ENCODE data around the gene PCDH9. TPM values are rescaled to one million over a fixed set of nuclear protein-coding genes. Genes with fewer than 3 reads are reported as not detected.
"Not testable (repeated sequence)": the region's sequence is repeated elsewhere in the genome, so short reads cannot be mapped to it uniquely, and the experiment has no call there.

PCDH9 gene
- total RNA-seq, 4 donors from 2014 or later = 2.8 to 22.4 (median 12.9) TPM

- Histone ChIP-seq H3K36me3 (no peaks in the 10 kb centered on the region), H3K4me1 (no peaks in the 10 kb centered on the region), H3K27me3 (no peaks in the 10 kb centered on the region), H3K9me3 (no peaks in the 10 kb centered on the region), H3K27ac (no peak overlapping the region), H3K4me3 (replicated peaks in 1 of 3) (no peak overlapping the region)
- intact Hi-C loops (cut with DNase I) = no loop called here
- TF ChIP-seq CTCF (IDR thresholded peaks at IDR 0.05) (no peak), POLR2A (IDR thresholded peaks at IDR 0.05) (no peak)
- 82% methylated on average over 5 of the region's 5 CpGs for WGBS, 2 donors
- no peak for DNase-seq
Observed at GRCh38 chr13:66305961-66306617, 924.0 kb downstream of the PCDH9 start.

- Histone ChIP-seq H3K27ac (no peak overlapping the region), H3K9me3 (no peaks in the 10 kb centered on the region), H3K4me1 (no peaks in the 10 kb centered on the region), H3K36me3 (no peaks in the 10 kb centered on the region), H3K27me3 (no peaks in the 10 kb centered on the region), H3K4me3 (replicated peaks in 1 of 3) (no peak overlapping the region)
- intact Hi-C loops (cut with DNase I) = no loop called here
- TF ChIP-seq POLR2A (IDR thresholded peaks at IDR 0.05) (no peak), CTCF (IDR thresholded peaks at IDR 0.05) (no peak)
- no peak for DNase-seq
Observed at GRCh38 chr13:66301482-66301881, 928.7 kb downstream of the PCDH9 start.

GRCh38 chr13:66301006-66301405 lies 929.1 kb downstream of the PCDH9 start:
- H3K4me3 ChIP-seq (replicated peaks in 1 of 3) = no peak overlapping the region
- no peaks in the 10 kb centered on the region for H3K9me3 ChIP-seq
- H3K27me3 ChIP-seq = no peaks in the 10 kb centered on the region
- TF ChIP-seq POLR2A (IDR thresholded peaks at IDR 0.05) = no peak
- no peak for TF ChIP-seq CTCF (IDR thresholded peaks at IDR 0.05)
- H3K36me3 ChIP-seq = no peaks in the 10 kb centered on the region
- intact Hi-C loops (cut with DNase I) = no loop called here
- no peaks in the 10 kb centered on the region for H3K4me1 ChIP-seq
- 84 to 94% methylated on average over 1 of the region's 1 CpG for WGBS, 2 donors
- DNase-seq = no peak
- no peak overlapping the region for H3K27ac ChIP-seq

- DNase-seq = no peak
- H3K4me1 ChIP-seq = no peaks in the 10 kb centered on the region
- H3K4me3 ChIP-seq (replicated peaks in 1 of 3) = no peak overlapping the region
- H3K27ac ChIP-seq = no peak overlapping the region
- TF ChIP-seq POLR2A (IDR thresholded peaks at IDR 0.05) (no peak), CTCF (IDR thresholded peaks at IDR 0.05) (no peak)
- intact Hi-C loops (cut with DNase I) = no loop called here
- no peaks in the 10 kb centered on the region for H3K27me3 ChIP-seq
- no peaks in the 10 kb centered on the region for H3K9me3 ChIP-seq
- 87 to 89% methylated on average over 1 of the region's 1 CpG for WGBS, 2 donors
- H3K36me3 ChIP-seq = no peaks in the 10 kb centered on the region
Observed at GRCh38 chr13:66296875-66297274, 933.3 kb downstream of the PCDH9 start.

GRCh38 chr13:66296328-66296727 lies 933.8 kb downstream of the PCDH9 start:
- no peaks in the 10 kb centered on the region for H3K36me3 ChIP-seq
- H3K4me1 ChIP-seq = no peaks in the 10 kb centered on the region
- H3K9me3 ChIP-seq = no peaks in the 10 kb centered on the region
- intact Hi-C loops (cut with DNase I) = no loop called here
- H3K27ac ChIP-seq = no peak overlapping the region
- H3K4me3 ChIP-seq (replicated peaks in 1 of 3) = no peak overlapping the region
- no peak for TF ChIP-seq CTCF (IDR thresholded peaks at IDR 0.05)
- TF ChIP-seq POLR2A (IDR thresholded peaks at IDR 0.05) = no peak
- no peaks in the 10 kb centered on the region for H3K27me3 ChIP-seq
- DNase-seq = no peak

GRCh38 chr13:66286806-66287205 lies 943.3 kb downstream of the PCDH9 start:
- H3K9me3 ChIP-seq; H3K4me1 ChIP-seq; DNase-seq; intact Hi-C loops (cut with DNase I); H3K4me3 ChIP-seq (replicated peaks in 1 of 3); H3K27ac ChIP-seq; H3K36me3 ChIP-seq; H3K27me3 ChIP-seq: not testable (repeated sequence)
- WGBS, 2 donors = 93 to 94% methylated on average over 5 of the region's 5 CpGs

Measured in thyroid gland (tissue), 4 donors.